ENCODE measurements around the gene JPH2. TPM values are rescaled to one million over a fixed set of nuclear protein-coding genes. Genes with fewer than 3 reads are reported as not detected.

JPH2 gene
- total and polyA plus RNA-seq, 10 of the 15 experiments (the other 5 are each of a cell fraction or from before 2014, with no cell fraction given): 0.16 TPM; not detected in 9

- in situ Hi-C loops (cut with MboI) (no loop called here), intact Hi-C loops (cut with micrococcal nuclease; ENCODE audit: unreplicated experiment) (no loop called here)
- Histone ChIP-seq H3K79me2 (ENCODE audit: control insufficient read depth, insufficient read depth, low read length) (no peaks in the 10 kb centered on the region), H3K9me3 (replicated peaks; ENCODE audit: control insufficient read depth, insufficient read depth, low read length) (no peaks in the 10 kb centered on the region), H3K36me3 (ENCODE audit: control insufficient read depth in 2 of 2, insufficient read depth in 2 of 2, low read length in 1 of 2) (no peaks in the 10 kb centered on the region), H2AFZ (ENCODE audit: control insufficient read depth, low read depth, low read length) (no peak overlapping the region), H3K27me3 (replicated peaks in 1 of 2; ENCODE audit: control insufficient read depth in 2 of 2, insufficient read depth in 2 of 2, low read length in 1 of 2) (0 out of 4 replicates have a peak, but pooled peaks cover 0 to under 1% of the 10 kb centered on the region in 2 experiments), H3K27ac (ENCODE audit: control insufficient read depth, insufficient read depth) (no peak overlapping the region), H3K4me3 (no peak overlapping the region), H3K4me2 (ENCODE audit: control insufficient read depth, insufficient read depth) (no peak overlapping the region), H4K20me1 (ENCODE audit: control insufficient read depth, insufficient read depth) (no peaks in the 10 kb centered on the region), H3K9ac (ENCODE audit: control insufficient read depth, insufficient read depth, low read length) (no peak overlapping the region), H3K4me1 (ENCODE audit: control insufficient read depth, insufficient read depth, low read length) (no peaks in the 10 kb centered on the region)
- ChIA-PET CTCF (interaction anchor here (0.8 kb wide), 1 partner anchor 13 kb away, joined by 3 read pairs; no protein-coding TSS in a partner anchor), SMC1A (ENCODE audit: uncharacterized antibody, unreplicated experiment) (no interaction called here), RAD21 (ENCODE audit: unreplicated experiment) (no interaction called here), POLR2A (no interaction called here)
- 25% methylated on average over 14 of the region's 14 CpGs for WGBS (ENCODE audit: insufficient coverage, insufficient replicate concordance, low lambda C conversion rate, missing lambda C conversion rate)
- no peak for FAIRE-seq
- DNase-seq (ENCODE audit: low read depth, low spot score): no peak
- BruUV-seq (replicated peaks): no TSS peak
- TF ChIP-seq HDAC2 (IDR thresholded peaks at IDR 0.05) (no peak), ZNF592 (IDR thresholded peaks at IDR 0.05) (no peak), ZSCAN29 (IDR thresholded peaks at IDR 0.05) (no peak), E2F4 (IDR thresholded peaks at IDR 0.05; ENCODE audit: low read depth, low read length) (no peak), SRF (IDR thresholded peaks at IDR 0.05; ENCODE audit: low read depth in 2 of 2, low read length in 2 of 2) (no peak), PML (IDR thresholded peaks at IDR 0.05; ENCODE audit: low read length) (no peak), EED (IDR thresholded peaks at IDR 0.05; ENCODE audit: low read depth) (no peak), E4F1 (IDR thresholded peaks at IDR 0.05; ENCODE audit: borderline replicate concordance, partially characterized antibody) (no peak), IRF4 (IDR thresholded peaks at IDR 0.05; ENCODE audit: low read depth, low read length) (no peak), ATF3 (IDR thresholded peaks at IDR 0.05; ENCODE audit: borderline replicate concordance, extremely low read depth, low read depth, low read length) (no peak), RAD21 (IDR thresholded peaks at IDR 0.05; ENCODE audit: insufficient read depth, low read depth, low read length) (no peak), DPF2 (IDR thresholded peaks at IDR 0.05) (no peak), BCL11A (IDR thresholded peaks at IDR 0.05; ENCODE audit: low read depth, low read length) (no peak), SIX5 (IDR thresholded peaks at IDR 0.05; ENCODE audit: low read depth, low read length, severe bottlenecking) (no peak), RUNX3 (IDR thresholded peaks at IDR 0.05; ENCODE audit: low read length) (no peak), SMAD1 (IDR thresholded peaks at IDR 0.05; ENCODE audit: low read depth, partially characterized antibody) (no peak), MYB (IDR thresholded peaks at IDR 0.05; ENCODE audit: borderline replicate concordance, low read depth, low read length) (no peak)
- no peak for ATAC-seq
Measured at GRCh38 chr20:44151621-44152416, 35.2 kb downstream of the JPH2 start.

Measured in GM12878 (cell line).